Measurements from ENCODE around the gene MS4A6E. TPM values are rescaled to one million over a fixed set of nuclear protein-coding genes. Genes with fewer than 3 reads are reported as not detected.

Gene MS4A6E
- total RNA-seq, 1 experiment from 2014 or later: not detected

Other genes with a start within 250 kb of the MS4A6E start
- not detected in 2 replicates for gene MS4A2, start 238.6 kb upstream of the MS4A6E start, total RNA-seq (2014; rRNA removed; shearing (Covaris generic); ENCODE audit: low replicate concordance)
- not detected in 2 replicates for gene MS4A6A, start 144.2 kb upstream of the MS4A6E start, total RNA-seq (2014; rRNA removed; shearing (Covaris generic); ENCODE audit: low replicate concordance)
- not detected in 2 replicates for gene MS4A4E, start 84.1 kb upstream of the MS4A6E start, total RNA-seq (2014; rRNA removed; shearing (Covaris generic); ENCODE audit: low replicate concordance)
- gene MS4A4A, start 46.6 kb upstream of the MS4A6E start, total RNA-seq (2014; rRNA removed; shearing (Covaris generic); ENCODE audit: low replicate concordance): not detected in 2 replicates
- gene MS4A7, start 51.3 kb downstream of the MS4A6E start, total RNA-seq (2014; rRNA removed; shearing (Covaris generic); ENCODE audit: low replicate concordance): 2.7 and 12.1 TPM in 2 replicates
- 0.65 and 1.3 TPM in 2 replicates for gene MS4A14, start 69.2 kb downstream of the MS4A6E start, total RNA-seq (2014; rRNA removed; shearing (Covaris generic); ENCODE audit: low replicate concordance)
- not detected in 2 replicates for gene MS4A5, start 102.3 kb downstream of the MS4A6E start, total RNA-seq (2014; rRNA removed; shearing (Covaris generic); ENCODE audit: low replicate concordance)
- gene MS4A1, start 128.6 kb downstream of the MS4A6E start, total RNA-seq (2014; rRNA removed; shearing (Covaris generic); ENCODE audit: low replicate concordance): 434 and 1,078 TPM in 2 replicates
- gene MS4A12, start 165.5 kb downstream of the MS4A6E start, total RNA-seq (2014; rRNA removed; shearing (Covaris generic); ENCODE audit: low replicate concordance): 6.3 and 8.2 TPM in 2 replicates
- gene MS4A13, start 188.1 kb downstream of the MS4A6E start, total RNA-seq (2014; rRNA removed; shearing (Covaris generic); ENCODE audit: low replicate concordance): 0.25 TPM in 1 of 2 replicates, not detected in the other

All from Karpas-422 (cell line).